ENCODE measurements around the gene TAX1BP3.

DNA sequence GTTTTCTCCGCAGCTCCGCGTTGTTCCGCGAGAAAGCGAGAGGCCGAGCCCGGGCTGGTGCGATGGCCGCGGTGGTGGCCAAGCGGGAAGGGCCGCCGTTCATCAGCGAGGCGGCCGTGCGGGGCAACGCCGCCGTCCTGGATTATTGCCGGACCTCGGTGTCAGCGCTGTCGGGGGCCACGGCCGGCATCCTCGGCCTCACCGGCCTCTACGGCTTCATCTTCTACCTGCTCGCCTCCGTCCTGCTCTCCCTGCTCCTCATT is 638 bp upstream of the TAX1BP3 start:
- TF ChIP-seq, protein P1, sequence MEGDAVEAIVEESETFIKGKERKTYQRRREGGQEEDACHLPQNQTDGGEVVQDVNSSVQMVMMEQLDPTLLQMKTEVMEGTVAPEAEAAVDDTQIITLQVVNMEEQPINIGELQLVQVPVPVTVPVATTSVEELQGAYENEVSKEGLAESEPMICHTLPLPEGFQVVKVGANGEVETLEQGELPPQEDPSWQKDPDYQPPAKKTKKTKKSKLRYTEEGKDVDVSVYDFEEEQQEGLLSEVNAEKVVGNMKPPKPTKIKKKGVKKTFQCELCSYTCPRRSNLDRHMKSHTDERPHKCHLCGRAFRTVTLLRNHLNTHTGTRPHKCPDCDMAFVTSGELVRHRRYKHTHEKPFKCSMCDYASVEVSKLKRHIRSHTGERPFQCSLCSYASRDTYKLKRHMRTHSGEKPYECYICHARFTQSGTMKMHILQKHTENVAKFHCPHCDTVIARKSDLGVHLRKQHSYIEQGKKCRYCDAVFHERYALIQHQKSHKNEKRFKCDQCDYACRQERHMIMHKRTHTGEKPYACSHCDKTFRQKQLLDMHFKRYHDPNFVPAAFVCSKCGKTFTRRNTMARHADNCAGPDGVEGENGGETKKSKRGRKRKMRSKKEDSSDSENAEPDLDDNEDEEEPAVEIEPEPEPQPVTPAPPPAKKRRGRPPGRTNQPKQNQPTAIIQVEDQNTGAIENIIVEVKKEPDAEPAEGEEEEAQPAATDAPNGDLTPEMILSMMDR (IDR thresholded peaks at IDR 0.05): no peak
- no peak for TF ChIP-seq POLR2A (IDR thresholded peaks at IDR 0.05)

All from heart left ventricle (tissue), 13 donors.